ENCODE measurements around the gene NEGR1. TPM values are rescaled to one million over a fixed set of nuclear protein-coding genes. Genes with fewer than 3 reads are reported as not detected.

The NEGR1 gene
- total and polyA plus RNA-seq, 7 donors: 0.69 to 69.2 (median 42.5) TPM

DNA sequence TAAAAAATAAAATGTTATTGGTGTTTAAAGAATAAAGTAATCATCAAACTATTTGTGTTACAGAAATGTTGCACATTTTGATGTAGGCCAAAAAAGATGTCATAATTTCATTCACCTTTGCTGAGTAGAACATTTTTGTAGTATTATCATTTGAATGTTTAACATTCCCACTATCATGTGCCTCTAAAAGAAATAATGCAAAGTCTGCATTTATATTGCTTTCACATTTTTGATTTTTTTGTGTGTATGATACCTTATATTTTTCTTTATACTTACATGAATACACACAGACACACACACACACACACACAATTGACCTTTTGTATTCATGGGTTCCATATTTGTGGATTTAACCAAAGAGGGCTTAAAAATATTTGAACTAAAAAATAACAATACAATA, 657.3 kb downstream of the NEGR1 start:
- DNase-seq: no peak
- H3K27ac ChIP-seq: no peak overlapping the region

GRCh38 chr1:71623888-71624287, 658.5 kb downstream of the NEGR1 start:
- intact Hi-C loops (cut with DNase I): no loop called here
- Histone ChIP-seq H3K4me1 (no peaks in the 10 kb centered on the region), H3K4me3 (no peak overlapping the region), H3K9me3 (no peaks in the 10 kb centered on the region), H3K27ac (no peak overlapping the region), H3K27me3 (no peaks in the 10 kb centered on the region), H3K36me3 (no peaks in the 10 kb centered on the region)
- DNase-seq: no peak
- 89 to 95% methylated on average over 1 of the region's 1 CpG for WGBS, 2 donors
- TF ChIP-seq EP300 (IDR thresholded peaks at IDR 0.05) (no peak), POLR2AphosphoS5 (IDR thresholded peaks at IDR 0.05) (no peak), POLR2A (IDR thresholded peaks at IDR 0.05) (no peak), CTCF (IDR thresholded peaks at IDR 0.05) (no peak)

More for the DNA sequence above, 657.3 kb downstream of the NEGR1 start:
- intact Hi-C loops (cut with DNase I): no loop called here
- H3K4me1 ChIP-seq: no peaks in the 10 kb centered on the region
- TF ChIP-seq POLR2AphosphoS5 (IDR thresholded peaks at IDR 0.05) (no peak), EP300 (IDR thresholded peaks at IDR 0.05) (no peak), POLR2A (IDR thresholded peaks at IDR 0.05) (no peak)
- H3K27me3 ChIP-seq: no peaks in the 10 kb centered on the region
- H3K9me3 ChIP-seq: no peaks in the 10 kb centered on the region
- no peaks in the 10 kb centered on the region for H3K36me3 ChIP-seq
- no peak overlapping the region for H3K4me3 ChIP-seq

- TF ChIP-seq POLR2A (IDR thresholded peaks at IDR 0.05): no peak
- TF ChIP-seq CTCF (IDR thresholded peaks at IDR 0.05): no peak
- TF ChIP-seq EP300 (IDR thresholded peaks at IDR 0.05): no peak
- TF ChIP-seq POLR2AphosphoS5 (IDR thresholded peaks at IDR 0.05): no peak
Measured at GRCh38 chr1:71621785-71622184, 660.6 kb downstream of the NEGR1 start.

DNA sequence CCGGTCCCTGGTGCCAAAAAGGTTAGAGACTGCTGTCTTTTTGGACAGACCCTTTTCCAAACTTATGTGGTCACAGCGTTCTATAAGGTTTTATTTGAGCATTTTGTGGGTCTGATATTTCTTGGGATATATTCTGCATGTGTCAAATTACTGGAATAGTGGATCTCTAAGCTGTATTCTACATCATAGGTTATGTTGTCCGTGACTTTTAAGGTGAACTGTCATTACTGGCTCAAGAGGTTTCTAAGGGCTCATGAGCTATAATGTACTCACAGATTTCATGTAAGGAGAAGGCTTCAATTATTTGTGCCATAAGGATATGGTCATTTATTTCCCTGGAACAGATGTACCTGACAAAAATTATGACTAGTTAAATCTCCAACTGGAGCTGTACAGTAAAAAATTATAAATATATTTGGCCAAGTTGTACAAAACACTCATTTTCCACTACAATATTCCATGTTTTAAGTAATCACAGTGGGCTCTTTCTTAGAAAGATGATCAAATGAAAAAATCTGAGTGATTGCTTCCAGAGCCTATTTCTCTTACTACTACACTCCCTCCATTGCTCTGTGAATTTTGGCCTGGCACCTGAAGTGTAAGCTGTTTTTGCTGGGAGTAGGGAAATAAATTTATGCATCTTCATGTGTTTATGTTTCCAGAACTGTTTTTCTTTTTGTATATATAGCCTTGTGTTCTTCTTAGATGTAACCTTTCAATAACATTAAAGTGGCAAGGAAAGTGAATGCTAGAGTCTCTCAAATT, 663.4 kb downstream of the NEGR1 start:
- TF ChIP-seq POLR2AphosphoS5 (IDR thresholded peaks at IDR 0.05): no peak
- no peak for TF ChIP-seq CTCF (IDR thresholded peaks at IDR 0.05)
- TF ChIP-seq POLR2A (IDR thresholded peaks at IDR 0.05): no peak
- no peak for TF ChIP-seq EP300 (IDR thresholded peaks at IDR 0.05)
- no peak for DNase-seq
- Histone ChIP-seq H3K4me3 (no peak overlapping the region), H3K27me3 (no peaks in the 10 kb centered on the region), H3K9me3 (no peaks in the 10 kb centered on the region), H3K36me3 (no peaks in the 10 kb centered on the region), H3K27ac (no peak overlapping the region), H3K4me1 (no peaks in the 10 kb centered on the region)
- intact Hi-C loops (cut with DNase I): no loop called here
- 87 to 90% methylated on average over 3 of the region's 3 CpGs for WGBS, 2 donors

More at GRCh38 chr1:71621785-71622184, 660.6 kb downstream of the NEGR1 start:
- DNase-seq: no peak
- Histone ChIP-seq H3K27ac (no peak overlapping the region), H3K27me3 (no peaks in the 10 kb centered on the region), H3K4me3 (no peak overlapping the region), H3K4me1 (no peaks in the 10 kb centered on the region), H3K36me3 (no peaks in the 10 kb centered on the region), H3K9me3 (no peaks in the 10 kb centered on the region)
- intact Hi-C loops (cut with DNase I): no loop called here
- 68 to 82% methylated on average over 1 of the region's 1 CpG for WGBS, 2 donors

- Histone ChIP-seq H3K9me3 (no peaks in the 10 kb centered on the region), H3K36me3 (no peaks in the 10 kb centered on the region), H3K27me3 (no peaks in the 10 kb centered on the region), H3K4me3 (no peak overlapping the region), H3K4me1 (no peaks in the 10 kb centered on the region), H3K27ac (no peak overlapping the region)
- TF ChIP-seq POLR2AphosphoS5 (IDR thresholded peaks at IDR 0.05): no peak
- TF ChIP-seq CTCF (IDR thresholded peaks at IDR 0.05): no peak
- no peak for TF ChIP-seq EP300 (IDR thresholded peaks at IDR 0.05)
- TF ChIP-seq POLR2A (IDR thresholded peaks at IDR 0.05): no peak
- no peak for DNase-seq
- WGBS, 2 donors: 87 to 89% methylated on average over 4 of the region's 4 CpGs
- intact Hi-C loops (cut with DNase I): no loop called here
Measured at GRCh38 chr1:71618191-71618590, 664.1 kb downstream of the NEGR1 start.
